Sciatic nerve (tissue), 2 donors: ENCODE results near the gene CFAP410. TPM values are rescaled to one million over a fixed set of nuclear protein-coding genes. Genes with fewer than 3 reads are reported as not detected.
"Not testable (repeated sequence)": the region's sequence is repeated elsewhere in the genome, so short reads cannot be mapped to it uniquely, and the experiment has no call there.

Source experiments
- ATAC-seq: fragments of 200-7000 bp; cut with Tn5 transposase; one replicate; pipeline ENCODE4 v1.9.1; 2020; ENCODE audit warnings: mild to moderate bottlenecking, moderate library complexity
- DNase-seq: peaks from one replicate; pipeline ENCODE4 v3.0.0-alpha.2; 2020; ENCODE audit warnings: low spot score
- intact Hi-C: fragments of 100-400 bp; cut with DNase I; formaldehyde crosslinking; loops from one replicate; pipeline ENCODE4 v1.14.2; 2022
- total RNA-seq: library from RNA; stranded (reverse); fragmentation: NEBNext Ultra II Directional; extraction: Animal tissue kit (Norgen Biotek cat#: 25700); gene quantifications from one replicate; pipeline ENCODE4 v1.2.1, GENCODE V29; 2021
- donor health status: DM: no; HTN: no; CAD: no.
- donor health status: DM: no; HTN: no; CAD: no.

CFAP410 gene
- total RNA-seq, 1 donor from 2014 or later, result 26.7 TPM

GRCh38 chr21:44295163-44295573 lies 44.0 kb downstream of the CFAP410 start:
- DNase-seq (no peak), ATAC-seq (peak; percentile 3)
- intact Hi-C loops, result no loop called here

DNA sequence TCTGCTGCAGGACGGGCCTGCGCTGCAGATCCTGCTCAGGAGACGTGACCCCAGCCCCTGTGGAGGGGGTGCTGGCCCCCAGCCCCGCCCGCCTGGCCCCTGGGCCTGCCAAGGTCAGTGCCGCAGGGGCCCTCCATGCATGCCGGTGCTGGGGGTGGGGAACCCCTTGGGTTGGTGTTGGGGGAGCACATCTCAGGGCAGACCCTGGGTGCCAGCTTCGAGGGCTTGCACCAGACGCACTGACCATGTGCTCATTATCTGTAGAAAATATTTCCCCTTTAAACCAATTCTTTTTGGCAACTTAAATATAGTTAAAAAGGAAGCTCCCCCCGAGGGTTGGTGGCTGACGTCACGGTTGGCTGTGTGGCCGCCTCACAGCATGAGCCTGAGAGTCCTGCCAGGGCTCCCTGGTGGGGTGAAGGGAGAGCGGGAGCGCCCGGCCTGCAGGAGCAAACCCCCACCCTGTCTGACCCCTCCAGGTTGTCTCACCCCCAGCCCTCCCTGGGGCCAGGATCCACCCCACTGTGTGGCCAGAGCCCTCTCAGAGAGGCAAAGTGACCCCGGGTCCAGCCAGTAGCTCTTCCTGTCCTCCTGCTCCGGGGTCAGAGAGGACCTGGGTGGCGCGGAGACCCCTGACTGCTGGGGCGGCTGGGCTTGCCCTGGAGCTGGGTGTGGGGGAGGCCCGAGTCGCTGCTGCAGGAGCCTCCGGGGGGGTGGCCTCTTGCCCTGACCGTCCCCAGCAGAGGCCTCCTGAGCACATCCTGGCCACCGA lies 44.6 kb downstream of the CFAP410 start:
- intact Hi-C loops, result no loop called here
- peak; percentile 92 for DNase-seq
- ATAC-seq, result peak; percentile 69

- intact Hi-C loops, result no loop called here
- DNase-seq, result no peak
- ATAC-seq, result no peak
Measured at GRCh38 chr21:44293551-44294231, 45.5 kb downstream of the CFAP410 start.

DNA sequence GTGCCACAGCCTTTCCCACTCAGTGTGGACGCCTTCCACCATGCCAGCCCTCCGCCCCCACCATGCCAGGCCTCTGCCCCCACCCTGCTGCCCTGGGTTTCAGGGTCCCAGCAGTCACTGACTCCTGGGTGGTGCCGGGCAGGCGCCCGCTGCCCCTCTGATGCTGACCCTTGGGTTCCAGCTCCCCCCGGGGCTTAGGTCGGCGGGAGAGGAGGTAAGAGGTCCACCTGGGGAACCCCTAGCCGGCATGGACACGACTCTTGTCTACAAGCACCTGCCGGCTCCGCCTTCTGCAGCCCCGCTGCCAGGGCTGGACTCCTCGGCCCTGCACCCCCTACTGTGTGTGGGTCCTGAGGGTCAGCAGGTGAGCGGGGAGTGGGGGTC lies 46.4 kb downstream of the CFAP410 start:
- intact Hi-C loops, result no loop called here
- no peak for DNase-seq
- ATAC-seq, result no peak

DNA sequence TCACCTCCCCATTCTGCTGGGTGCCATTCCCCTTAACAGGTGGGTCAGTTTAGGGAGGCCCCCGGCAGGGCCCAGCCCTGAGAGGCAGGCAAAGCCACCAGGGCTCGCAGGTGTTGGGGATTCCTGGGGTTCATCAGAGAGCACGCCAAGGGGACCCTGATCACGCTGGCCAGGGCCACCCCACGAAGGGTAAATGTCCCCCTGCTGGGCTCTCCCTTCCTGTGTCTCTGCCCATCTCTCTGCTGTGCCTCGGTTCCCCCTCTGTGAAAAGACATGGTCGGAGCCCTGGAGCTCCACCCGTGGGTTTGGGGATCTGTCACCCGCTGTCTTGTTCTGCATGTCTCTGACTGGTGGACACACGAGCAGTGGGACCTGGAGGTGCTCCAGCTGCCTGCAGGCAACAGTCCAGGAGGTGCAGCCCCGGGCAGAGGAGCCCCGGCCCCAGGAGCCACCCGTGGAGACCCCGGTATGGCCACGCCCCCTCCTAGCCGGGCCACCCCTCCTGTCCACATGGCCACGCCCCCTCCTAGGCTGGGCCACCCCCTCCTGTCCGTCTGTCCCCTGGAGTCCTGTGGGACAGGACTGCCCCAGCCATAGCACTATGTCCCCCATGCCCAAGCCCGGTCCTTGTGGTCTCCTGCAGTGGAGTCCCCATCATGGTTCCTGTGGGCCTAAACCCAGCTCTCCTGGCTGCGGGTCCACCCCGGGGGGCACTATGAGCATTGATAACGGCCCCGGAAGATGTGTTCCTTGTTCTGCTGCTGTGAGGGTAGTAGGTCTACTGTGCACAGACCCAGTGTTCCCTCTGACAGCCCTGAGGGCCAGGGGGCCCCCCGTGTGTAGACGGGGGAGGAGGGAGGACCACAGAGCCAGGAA lies 47.0 kb downstream of the CFAP410 start:
- ATAC-seq (no peak), DNase-seq (no peak)
- intact Hi-C loops, result no loop called here

GRCh38 chr21:44291078-44291935 lies 47.9 kb downstream of the CFAP410 start:
- intact Hi-C loops, result no loop called here
- no peak for DNase-seq
- no peak for ATAC-seq

DNA sequence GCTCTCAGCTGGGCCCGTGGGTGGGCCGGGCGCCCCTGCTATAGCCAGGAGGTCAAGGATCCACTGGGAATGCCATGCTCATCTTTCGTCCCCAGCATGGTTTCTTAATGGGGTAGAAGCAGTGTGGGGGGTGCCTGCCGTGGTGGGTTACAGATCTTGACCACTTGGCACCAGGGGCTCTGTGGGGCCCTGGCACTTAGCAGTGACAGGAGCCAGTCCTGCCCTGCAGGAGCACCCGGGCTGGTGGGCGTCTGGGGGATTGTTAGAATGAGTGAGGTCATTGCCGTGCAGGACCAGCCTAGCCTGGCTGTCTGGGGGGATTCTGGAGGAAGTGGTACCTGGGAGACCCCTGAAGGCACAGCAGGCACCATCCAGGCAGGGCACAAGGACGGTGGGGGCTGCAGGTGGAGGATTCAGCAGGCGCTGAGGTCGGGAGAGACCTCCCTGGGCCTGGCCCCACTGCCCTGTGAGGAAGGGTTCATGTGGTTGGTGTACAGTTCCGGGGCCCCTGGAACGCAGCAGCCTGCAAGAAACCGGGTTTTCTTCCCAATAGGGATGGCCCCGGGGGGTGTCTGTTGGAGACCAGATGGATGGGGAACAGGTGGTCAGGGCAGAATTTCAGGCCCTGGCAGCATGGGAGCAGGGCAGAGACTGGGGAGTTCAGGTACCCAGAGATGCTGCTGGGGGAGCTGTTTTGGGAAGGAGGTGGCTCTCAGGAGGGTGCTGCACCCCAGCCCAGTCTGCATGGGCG lies 48.7 kb downstream of the CFAP410 start:
- ATAC-seq, result no peak
- DNase-seq, result no peak
- intact Hi-C loops, result no loop called here

DNA sequence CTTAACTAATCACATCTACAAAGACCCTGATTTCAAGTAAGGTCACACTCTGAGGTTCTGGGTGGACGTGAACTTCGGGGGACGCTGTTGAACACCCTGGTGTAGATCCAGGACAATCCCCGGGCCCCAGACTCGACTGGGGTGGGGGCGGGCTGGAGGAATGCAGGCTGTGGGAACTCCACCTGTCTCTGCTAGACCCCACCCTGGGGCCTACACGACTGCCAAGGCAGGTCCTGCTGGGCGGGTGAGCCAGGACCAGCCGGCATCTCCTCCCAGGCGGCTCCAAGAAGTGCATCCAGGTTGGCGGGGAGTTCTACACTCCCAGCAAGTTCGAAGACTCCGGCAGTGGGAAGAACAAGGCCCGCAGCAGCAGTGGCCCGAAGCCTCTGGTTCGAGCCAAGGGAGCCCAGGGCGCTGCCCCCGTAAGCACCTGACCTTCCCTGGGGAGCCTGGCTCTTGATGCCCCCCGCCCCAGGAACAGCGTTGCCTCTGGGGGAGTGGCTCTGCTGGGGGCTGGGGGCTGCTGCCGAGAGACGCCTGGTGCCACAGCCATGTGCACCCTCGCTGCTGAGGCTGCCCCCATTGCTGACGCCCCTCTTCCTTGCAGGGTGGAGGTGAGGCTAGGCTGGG lies 49.7 kb downstream of the CFAP410 start:
- intact Hi-C loops, result no loop called here
- no peak for DNase-seq

DNA sequence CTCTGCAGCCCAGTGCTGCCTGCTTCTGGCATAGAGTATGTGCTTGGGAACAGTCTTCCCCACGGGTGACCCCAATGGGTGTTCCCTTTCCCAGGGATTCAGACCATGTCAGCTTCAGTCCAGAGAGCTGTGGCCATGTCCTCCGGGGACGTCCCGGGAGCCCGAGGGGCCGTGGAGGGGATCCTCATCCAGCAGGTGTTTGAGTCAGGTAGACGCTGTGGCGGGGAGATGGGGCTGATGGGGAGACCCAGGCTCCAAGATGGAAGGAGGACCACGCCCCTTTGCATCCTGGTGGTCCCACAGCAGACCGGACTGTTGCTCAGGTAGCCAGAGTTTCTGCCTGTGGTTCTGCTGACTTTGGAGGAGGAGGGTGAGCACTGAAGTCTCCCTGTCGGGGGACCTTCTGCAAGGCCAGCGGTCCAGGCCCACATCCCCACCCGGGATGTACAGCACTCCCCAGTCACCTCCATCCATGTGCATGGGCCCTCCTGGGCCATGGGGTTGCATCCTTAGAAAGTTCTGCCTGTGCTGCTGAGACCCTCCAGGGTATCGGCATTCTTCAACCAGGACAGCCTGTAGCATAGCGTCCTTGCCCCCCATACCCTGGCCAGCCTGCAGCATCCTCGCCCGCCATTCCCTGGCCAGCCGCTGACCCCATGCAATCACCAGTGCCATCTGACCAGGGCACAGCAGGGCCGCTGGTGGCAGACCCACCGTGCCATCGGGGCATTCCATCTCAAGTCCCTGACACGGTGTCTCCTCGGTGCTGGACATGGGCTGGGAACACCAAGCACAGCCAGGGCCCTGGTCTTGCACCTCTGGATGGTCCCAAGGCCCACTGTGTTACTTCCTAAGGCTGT lies 50.7 kb downstream of the CFAP410 start:
- peak; percentile 59 for DNase-seq
- ATAC-seq, result no peak
- intact Hi-C loops, result no loop called here

More for the DNA sequence above, 49.7 kb downstream of the CFAP410 start:
- ATAC-seq, result no peak

DNA sequence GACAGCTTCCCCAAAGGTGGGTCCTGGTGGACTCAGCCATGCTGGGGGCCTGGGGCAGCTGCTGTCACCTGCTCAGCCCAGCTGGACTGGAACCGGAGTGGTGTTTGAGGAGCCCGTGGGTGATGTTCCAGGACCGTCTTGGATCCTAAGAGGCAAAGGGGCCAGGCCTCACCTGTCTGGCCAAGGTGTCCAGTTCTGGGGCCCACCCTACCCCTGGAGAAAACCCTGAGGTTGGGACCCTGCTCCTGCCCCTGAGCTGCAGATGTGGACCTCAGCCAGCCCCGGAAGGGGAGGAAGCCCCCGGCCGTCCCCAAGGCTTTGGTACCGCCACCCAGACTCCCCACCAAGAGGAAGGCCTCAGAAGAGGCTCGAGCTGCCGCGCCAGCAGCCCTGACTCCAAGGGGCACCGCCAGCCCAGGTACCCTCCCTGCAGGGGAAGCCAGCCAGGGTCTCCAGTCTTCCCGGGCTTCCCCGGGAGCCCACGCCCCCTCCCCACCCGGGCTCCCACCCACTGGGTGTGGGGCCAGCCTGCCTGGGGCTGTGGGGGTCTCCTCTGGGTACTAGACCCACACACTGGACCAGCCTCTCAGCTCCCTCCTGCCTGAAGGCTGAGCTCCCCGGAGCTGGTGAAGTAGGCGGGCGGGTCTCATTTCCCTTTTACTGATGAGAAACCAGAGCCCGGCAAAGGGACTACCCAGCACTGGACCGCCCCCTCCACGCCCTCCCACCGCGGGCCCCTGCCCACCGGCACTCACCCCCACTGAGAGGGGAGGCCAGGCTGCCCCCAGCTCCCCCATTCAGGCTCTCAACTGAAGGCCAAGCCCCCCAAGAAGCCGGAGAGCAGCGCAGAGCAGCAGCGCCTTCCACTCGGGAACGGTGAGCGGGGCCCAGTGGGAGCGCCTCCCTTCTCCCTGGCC lies 52.2 kb downstream of the CFAP410 start:
- ATAC-seq (no peak), DNase-seq (no peak)
- intact Hi-C loops, result no loop called here

DNA sequence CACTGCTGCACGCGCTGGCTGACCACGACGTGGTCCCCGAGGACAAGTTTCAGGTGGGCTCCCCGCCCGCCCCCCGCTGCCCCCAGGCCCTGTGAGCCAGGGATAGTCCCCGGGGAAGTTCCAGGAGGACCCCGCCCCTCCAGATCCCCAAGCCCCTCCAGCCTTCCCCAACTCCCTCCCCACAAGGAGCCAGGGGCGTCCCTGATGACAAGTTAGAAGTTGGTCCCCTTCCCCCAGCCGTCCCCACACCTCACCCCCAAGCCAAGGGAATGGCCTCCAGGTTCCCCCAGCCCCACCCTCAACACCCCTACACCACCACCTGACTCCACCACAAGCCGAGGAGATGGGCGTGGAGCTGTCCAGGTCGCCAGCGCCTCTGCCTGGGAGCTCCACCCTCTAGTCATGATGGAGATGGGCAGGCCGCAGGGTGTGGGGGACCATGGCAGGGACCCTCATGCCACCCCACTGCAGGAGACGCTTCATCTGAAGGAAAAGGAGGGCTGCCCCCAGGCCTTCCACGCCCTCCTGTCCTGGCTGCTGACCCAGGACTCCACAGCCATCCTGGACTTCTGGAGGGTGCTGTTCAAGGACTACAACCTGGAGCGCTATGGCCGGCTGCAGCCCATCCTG lies 53.0 kb downstream of the CFAP410 start:
- intact Hi-C loops, result no loop called here
- DNase-seq (no peak), ATAC-seq (no peak)

DNA sequence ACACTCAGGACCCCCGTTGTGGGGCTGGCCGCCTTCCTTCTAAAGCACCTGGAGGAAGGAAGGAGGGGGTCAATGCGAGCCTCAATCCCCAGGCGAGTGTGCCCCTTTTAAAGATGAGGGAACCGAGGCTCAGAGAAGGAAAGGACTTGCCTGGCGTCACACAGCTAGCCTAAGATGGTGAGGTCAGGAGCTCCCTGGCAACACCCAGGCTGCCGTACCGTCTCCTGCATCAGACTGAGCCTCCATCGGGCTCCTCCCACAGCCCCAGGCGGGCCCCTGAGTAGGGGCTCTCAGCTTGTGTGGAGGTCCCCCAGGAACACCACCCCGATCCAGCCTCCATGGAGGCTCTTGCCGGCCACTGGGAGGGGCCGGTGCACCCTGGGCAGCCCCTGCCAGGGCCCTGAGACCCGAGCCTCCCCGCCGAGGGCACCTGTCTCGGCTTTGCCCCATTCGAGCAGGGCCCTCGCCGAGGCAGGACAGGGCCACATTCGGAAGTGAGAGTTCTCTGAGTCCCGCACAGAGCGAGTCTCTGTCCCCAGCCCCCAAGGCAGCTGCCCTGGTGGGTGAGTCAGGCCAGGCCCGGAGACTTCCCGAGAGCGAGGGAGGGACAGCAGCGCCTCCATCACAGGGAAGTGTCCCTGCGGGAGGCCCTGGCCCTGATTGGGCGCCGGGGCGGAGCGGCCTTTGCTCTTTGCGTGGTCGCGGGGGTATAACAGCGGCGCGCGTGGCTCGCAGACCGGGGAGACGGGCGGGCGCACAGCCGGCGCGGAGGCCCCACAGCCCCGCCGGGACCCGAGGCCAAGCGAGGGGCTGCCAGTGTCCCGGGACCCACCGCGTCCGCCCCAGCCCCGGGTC lies 53.8 kb downstream of the CFAP410 start, which contains the start of gene AIRE:
AIRE (plus strand) TSS at position 739 of the 855 bp plus-strand sequence. CDS start 131 bp downstream, outside the sequence.
- ATAC-seq, result no peak
- peak; percentile 52 for DNase-seq
- intact Hi-C loops, result no loop called here

DNA sequence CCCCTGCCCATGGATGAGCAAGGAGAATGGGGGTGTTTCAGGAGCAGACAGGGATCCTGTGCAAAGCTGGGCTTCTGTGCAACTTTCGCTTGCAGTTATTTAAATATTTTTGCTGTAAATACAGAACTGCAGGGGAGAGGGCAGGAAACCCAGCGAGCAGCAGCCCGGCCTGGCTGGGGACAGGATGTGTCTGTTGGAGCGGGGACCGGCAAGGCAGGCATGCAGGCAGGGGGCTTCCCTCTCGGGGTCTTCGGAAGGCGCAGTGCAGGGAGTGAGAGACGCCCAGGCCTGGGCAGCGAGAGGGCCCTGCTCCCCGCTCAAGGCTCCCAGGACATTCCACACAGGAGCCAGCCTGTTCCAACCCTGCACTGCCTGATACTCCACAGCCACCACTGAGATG lies 55.2 kb downstream of the CFAP410 start:
- no peak for ATAC-seq
- intact Hi-C loops, result no loop called here
- DNase-seq, result no peak

DNA sequence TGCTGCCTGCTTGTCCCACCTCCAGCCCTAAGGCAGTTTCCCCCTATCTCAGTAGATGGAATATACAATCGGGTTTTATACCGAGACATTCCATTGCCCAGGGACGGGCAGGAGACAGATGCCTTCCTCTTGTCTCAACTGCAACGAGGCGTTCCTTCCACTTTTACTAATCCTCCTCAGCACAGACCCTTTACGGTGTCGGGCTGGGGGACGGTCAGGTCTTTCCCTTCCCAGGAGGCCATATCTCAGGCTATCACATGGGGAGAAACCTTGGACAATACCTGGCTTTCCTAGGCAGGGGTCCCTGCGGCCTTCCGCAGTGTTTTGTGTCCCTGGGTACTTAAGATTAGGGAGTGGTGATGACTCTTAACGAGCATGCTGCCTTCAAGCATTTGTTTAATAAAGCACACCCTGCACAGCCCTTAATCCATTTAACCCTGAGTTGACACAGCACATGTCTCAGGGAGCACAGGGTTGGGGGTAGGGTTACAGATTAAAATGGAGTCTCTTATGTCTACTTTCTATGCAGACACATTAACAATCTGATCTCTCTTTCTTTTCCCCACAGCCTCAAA lies 55.9 kb downstream of the CFAP410 start:
- intact Hi-C loops, ATAC-seq, DNase-seq: not testable (repeated sequence)
